ENCODE data around the gene TRNP1.

Gene TRNP1

GRCh38 chr1:27031235-27032118 lies 38.0 kb downstream of the TRNP1 start:
- no peak for DNase-seq

DNA sequence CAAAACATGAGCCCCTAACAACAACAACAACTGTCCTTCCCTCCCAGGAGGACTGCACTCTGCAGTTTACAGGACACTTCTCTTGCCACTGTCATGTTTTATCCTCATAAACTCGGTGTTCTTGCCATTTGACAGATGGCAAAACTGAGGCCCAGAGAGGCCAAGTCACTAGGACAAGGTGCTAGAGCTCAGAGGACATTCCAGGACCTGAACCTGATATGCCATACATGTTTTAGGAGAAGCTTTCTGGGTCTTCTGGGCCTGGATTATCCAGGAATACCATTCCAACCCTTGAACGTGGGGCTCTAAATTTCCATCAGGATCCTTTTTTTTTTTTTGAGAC lies 38.6 kb downstream of the TRNP1 start:
- no peak for DNase-seq

DNA sequence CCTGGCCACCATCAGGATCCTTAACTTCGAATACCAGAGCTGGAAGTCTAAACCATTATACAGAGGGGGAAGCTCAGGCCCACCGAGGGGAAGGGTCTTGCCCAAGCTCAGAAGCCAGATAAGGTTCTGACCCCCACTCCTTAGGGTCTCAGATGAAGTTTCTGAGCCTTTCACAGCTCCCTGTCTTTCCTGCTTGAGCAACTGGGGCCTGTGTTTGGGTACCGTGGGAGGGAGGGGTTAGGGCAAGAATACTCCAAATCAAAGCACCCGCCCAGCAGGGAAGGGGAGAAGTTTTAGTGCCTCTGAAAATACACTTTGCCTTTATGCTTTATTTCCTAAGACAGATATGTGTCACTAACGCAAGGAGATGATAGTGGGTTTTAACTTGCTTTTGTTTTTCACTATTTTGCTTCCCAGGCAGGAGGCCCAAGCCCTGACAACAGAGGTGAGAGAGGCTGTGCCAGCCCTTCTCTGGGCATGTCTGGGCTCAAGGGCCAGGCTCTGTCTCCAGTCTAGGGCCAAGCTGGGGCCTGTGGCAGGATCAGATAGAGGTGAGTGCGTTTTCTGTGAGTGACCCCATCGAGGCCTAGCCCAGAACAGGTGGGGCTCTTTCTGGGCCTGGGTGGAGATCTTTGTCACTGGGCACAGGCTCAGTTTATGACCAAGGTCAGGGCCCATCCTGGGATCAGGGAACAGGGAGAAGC lies 39.7 kb downstream of the TRNP1 start:
- no peak for DNase-seq

GRCh38 chr1:27035344-27035743 lies 41.9 kb downstream of the TRNP1 start:
- DNase-seq: no peak

DNA sequence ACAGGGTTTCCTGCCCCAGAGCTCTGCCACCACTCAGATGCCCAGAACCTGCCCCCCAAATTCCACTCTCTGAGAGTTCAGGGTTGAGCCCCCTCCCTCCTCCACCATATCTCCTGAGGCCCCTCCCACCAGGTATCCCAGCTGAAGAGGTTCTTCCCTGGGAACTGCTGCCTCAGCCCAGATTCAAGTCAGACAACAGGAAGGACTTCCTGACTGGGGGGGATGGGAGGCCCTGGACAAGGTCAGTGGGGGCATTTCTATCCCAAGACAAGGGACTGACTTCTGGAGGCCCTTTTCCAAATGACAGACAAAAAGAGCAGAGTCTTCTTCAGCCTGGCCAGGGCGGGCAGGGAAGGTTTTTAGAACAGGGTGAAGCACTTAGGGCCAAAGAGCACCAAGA lies 43.2 kb downstream of the TRNP1 start:
- DNase-seq: no peak

GRCh38 chr1:27037518-27037917 lies 44.0 kb downstream of the TRNP1 start:
- no peak for DNase-seq

DNA sequence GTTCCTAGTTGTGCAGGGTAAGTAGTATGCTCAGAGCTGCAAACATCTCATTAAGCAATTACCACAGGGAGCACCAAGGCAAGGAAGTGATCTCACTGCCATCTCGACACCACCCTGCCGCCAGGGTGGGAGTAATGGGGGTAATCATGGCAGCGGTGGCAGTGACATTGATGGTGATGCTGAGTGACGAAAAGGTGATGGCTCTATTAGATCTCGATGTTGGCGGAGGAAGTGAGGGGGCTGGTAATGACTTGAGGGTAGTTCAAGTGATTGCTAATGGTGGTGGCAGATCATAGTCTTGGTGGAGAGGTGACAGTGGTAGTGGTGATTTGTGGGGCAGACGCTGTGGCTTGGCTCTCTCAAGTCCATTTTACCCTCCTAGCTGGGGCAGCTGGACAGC lies 44.5 kb downstream of the TRNP1 start:
- no peak for DNase-seq

GRCh38 chr1:27042670-27043069 lies 49.2 kb downstream of the TRNP1 start:
- DNase-seq: no peak

DNA sequence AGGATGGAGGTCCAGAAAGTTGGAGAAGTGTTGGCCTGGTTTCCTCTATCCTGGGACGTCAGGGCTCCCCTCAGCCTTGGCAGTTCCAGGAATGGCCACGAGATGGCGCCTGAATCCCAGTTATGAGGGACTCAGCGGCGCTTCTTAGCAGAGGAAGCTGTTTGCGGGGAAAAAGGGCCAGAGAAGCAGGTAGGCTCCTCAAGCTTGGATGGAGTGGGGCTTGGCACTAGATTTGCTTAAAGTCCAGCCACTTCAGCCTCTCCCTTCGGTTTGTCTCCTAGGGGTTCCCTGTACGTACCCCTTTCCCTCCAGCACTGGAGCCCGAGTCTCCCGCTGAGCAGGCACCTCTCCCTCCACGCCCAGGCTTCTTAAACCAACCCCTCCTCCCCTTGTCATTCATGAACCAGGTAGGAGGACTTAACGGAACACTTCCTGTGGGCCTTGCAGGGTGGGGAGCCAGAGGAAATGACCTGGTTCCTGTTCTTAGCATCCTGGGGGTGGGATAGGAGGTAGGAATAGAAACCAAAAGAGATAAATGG lies 51.2 kb downstream of the TRNP1 start:
- peak; percentile 79 for DNase-seq

DNA sequence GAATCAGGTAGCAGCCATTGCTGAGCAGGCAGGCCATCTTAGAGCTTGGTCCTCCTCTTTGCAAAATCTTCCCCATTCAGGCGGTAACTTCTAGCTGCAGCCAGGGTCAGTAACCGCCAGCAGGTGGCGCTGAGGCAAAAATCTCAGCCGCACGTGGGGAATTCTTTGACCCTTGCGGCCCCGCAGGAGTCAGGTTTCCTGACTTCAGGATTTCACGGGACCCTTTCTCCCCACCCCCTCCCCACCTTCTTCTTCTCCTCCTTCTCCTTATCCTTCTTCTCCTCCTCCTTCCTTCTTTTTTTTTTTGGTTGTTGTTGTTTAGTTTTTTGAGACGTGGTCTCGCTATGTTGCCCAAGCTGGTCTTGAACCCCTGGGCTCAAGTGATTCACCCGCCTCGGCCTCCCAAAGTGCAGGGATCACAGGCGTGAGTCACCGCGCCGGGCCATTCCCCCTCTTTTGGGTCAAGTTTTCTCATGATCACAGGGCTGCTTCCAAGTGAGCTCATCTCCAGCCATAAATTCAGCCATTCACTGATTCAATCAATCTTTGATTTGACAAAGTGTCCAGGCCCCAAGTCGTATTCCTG lies 52.6 kb downstream of the TRNP1 start:
- DNase-seq: peak; percentile 58

GRCh38 chr1:27047914-27048313 lies 54.4 kb downstream of the TRNP1 start:
- no peak for DNase-seq

DNA sequence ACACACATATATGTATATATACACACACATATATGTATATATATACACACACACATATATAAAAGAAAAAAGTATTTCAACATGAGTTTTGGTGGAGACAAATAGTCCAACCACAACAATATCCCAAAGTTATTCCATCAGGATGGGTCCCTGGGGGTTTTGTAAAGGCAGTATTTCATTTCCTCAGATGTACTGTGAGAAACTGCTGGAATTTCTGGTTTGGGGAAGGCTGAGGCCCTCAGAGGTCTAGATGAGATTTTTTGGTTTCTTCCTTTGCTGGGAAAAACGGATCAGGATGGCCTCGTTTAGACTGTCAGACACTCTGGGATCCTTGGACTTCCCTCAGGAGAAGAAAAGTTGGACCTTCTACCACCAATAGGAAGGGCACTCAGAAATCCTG lies 55.6 kb downstream of the TRNP1 start:
- DNase-seq: no peak

- no peak for DNase-seq
Measured at GRCh38 chr1:27049607-27050006, 56.1 kb downstream of the TRNP1 start.

All from CD4-positive, alpha-beta T cell treated with Interleukin-4 for 4 hours (primary cell).